Lower lobe of right lung (tissue), 2 donors: Measurements from ENCODE around the gene HYLS1. TPM values are rescaled to one million over a fixed set of nuclear protein-coding genes. Genes with fewer than 3 reads are reported as not detected.

Source experiments
- ATAC-seq, 2 donors: fragments of 200-7000 bp; cut with Tn5 transposase; one replicate each; pipeline ENCODE4 v1.9.1; 2020 to 2022; ENCODE audit warnings: mild to moderate bottlenecking in 2 of 2, moderate library complexity in 2 of 2
- DNase-seq: peaks from one replicate; pipeline ENCODE4 v3.0.0-alpha.2; 2020
- H3K27ac ChIP-seq: fragments of 200-600 bp; one replicate; pipeline ENCODE4 v1.8.0; 2022
- H3K27me3 ChIP-seq: fragments of 200-600 bp; one replicate; pipeline ENCODE4 v1.8.0; 2022; ENCODE audit warnings: low read depth
- H3K36me3 ChIP-seq: fragments of 200-600 bp; one replicate; pipeline ENCODE4 v1.8.0; 2022; ENCODE audit warnings: mild to moderate bottlenecking
- H3K4me1 ChIP-seq: fragments of 200-600 bp; one replicate; pipeline ENCODE4 v1.8.0; 2022
- H3K4me3 ChIP-seq: fragments of 200-600 bp; one replicate; pipeline ENCODE4 v1.8.0; 2022; ENCODE audit warnings: mild to moderate bottlenecking
- H3K9me3 ChIP-seq: fragments of 200-600 bp; one replicate; pipeline ENCODE4 v1.8.0; 2022
- CTCF ChIP-seq: fragments of 200-600 bp; IDR thresholded peaks from one replicate; pipeline ENCODE4 v1.8.0; 2022; ENCODE audit warnings: antibody characterized with exemption, mild to moderate bottlenecking
- intact Hi-C: fragments of 100-400 bp; cut with DNase I; formaldehyde crosslinking; loops from one replicate; pipeline ENCODE4 v1.11.0; 2022
- total RNA-seq: library from RNA; stranded (reverse); fragmentation: NEBNext Ultra II Directional; extraction: Animal tissue kit (Norgen Biotek cat#: 25700); gene quantifications from one replicate; pipeline ENCODE4 v1.2.1, GENCODE V29; 2021
- donor health status: DM: no; HTN: yes; CAD: no; lungs with severe emphysema.

HYLS1 gene
- total RNA-seq, 1 donor from 2014 or later = 4.5 TPM

GRCh38 chr11:125869521-125869920 is 17.9 kb upstream of the HYLS1 start:
- ATAC-seq (no peak), DNase-seq (no peak)
- H3K4me3 ChIP-seq = no peak overlapping the region
- intact Hi-C loops = no loop called here
- H3K4me1 ChIP-seq = no peaks in the 10 kb centered on the region
- no peak overlapping the region for H3K27ac ChIP-seq
- no peaks in the 10 kb centered on the region for H3K36me3 ChIP-seq
- TF ChIP-seq CTCF = no peak
- H3K9me3 ChIP-seq = no peaks in the 10 kb centered on the region
- no peaks in the 10 kb centered on the region for H3K27me3 ChIP-seq

GRCh38 chr11:125871391-125872137 is 15.9 kb upstream of the HYLS1 start:
- no peaks in the 10 kb centered on the region for H3K36me3 ChIP-seq
- intact Hi-C loops = no loop called here
- H3K4me1 ChIP-seq = no peaks in the 10 kb centered on the region
- DNase-seq = no peak
- H3K4me3 ChIP-seq = no peak overlapping the region
- TF ChIP-seq CTCF = peak; percentile 44
- H3K27ac ChIP-seq = no peak overlapping the region
- ATAC-seq = peak; percentile 41 to 63
- no peaks in the 10 kb centered on the region for H3K27me3 ChIP-seq
- H3K9me3 ChIP-seq = no peaks in the 10 kb centered on the region

GRCh38 chr11:125872138-125872491 is 15.4 kb upstream of the HYLS1 start:
- Histone ChIP-seq H3K36me3 (no peaks in the 10 kb centered on the region), H3K9me3 (no peaks in the 10 kb centered on the region), H3K27ac (no peak overlapping the region), H3K4me1 (no peaks in the 10 kb centered on the region), H3K4me3 (no peak overlapping the region), H3K27me3 (no peaks in the 10 kb centered on the region)
- DNase-seq (no peak), ATAC-seq (no peak)
- intact Hi-C loops = no loop called here
- no peak for TF ChIP-seq CTCF

- intact Hi-C loops = no loop called here
- H3K27ac ChIP-seq = no peak overlapping the region
- no peaks in the 10 kb centered on the region for H3K9me3 ChIP-seq
- no peaks in the 10 kb centered on the region for H3K4me1 ChIP-seq
- no peak overlapping the region for H3K4me3 ChIP-seq
- DNase-seq (no peak), ATAC-seq (no peak)
- H3K27me3 ChIP-seq = no peaks in the 10 kb centered on the region
- H3K36me3 ChIP-seq = no peaks in the 10 kb centered on the region
- no peak for TF ChIP-seq CTCF
These were observed 13.4 kb upstream of the HYLS1 start for GRCh38 chr11:125873881-125874555.

GRCh38 chr11:125874556-125875124 is 12.8 kb upstream of the HYLS1 start:
- no peak overlapping the region for H3K4me3 ChIP-seq
- intact Hi-C loops = no loop called here
- no peak overlapping the region for H3K27ac ChIP-seq
- no peaks in the 10 kb centered on the region for H3K4me1 ChIP-seq
- H3K9me3 ChIP-seq = no peaks in the 10 kb centered on the region
- H3K36me3 ChIP-seq = no peaks in the 10 kb centered on the region
- DNase-seq (no peak), ATAC-seq (peak; percentile 81 to 91)
- peak; percentile 76 for TF ChIP-seq CTCF
- no peaks in the 10 kb centered on the region for H3K27me3 ChIP-seq
